ENCODE results near the gene ARHGEF40.

GRCh38 chr14:21054123-21054767 is 15.9 kb upstream of the ARHGEF40 start:
- TF ChIP-seq POLR2AphosphoS5 (IDR thresholded peaks at IDR 0.05; ENCODE audit: borderline replicate concordance, low read depth, low read length) (no peak), EZH2 (IDR thresholded peaks at IDR 0.05) (no peak)
